ENCODE measurements around the gene RTBDN. TPM values are rescaled to one million over a fixed set of nuclear protein-coding genes. Genes with fewer than 3 reads are reported as not detected.

RTBDN gene
- total and polyA plus RNA-seq, 10 of the 15 experiments (the other 5 are each of a cell fraction or from before 2014, with no cell fraction given), result 0.45 TPM; not detected in 9

DNA sequence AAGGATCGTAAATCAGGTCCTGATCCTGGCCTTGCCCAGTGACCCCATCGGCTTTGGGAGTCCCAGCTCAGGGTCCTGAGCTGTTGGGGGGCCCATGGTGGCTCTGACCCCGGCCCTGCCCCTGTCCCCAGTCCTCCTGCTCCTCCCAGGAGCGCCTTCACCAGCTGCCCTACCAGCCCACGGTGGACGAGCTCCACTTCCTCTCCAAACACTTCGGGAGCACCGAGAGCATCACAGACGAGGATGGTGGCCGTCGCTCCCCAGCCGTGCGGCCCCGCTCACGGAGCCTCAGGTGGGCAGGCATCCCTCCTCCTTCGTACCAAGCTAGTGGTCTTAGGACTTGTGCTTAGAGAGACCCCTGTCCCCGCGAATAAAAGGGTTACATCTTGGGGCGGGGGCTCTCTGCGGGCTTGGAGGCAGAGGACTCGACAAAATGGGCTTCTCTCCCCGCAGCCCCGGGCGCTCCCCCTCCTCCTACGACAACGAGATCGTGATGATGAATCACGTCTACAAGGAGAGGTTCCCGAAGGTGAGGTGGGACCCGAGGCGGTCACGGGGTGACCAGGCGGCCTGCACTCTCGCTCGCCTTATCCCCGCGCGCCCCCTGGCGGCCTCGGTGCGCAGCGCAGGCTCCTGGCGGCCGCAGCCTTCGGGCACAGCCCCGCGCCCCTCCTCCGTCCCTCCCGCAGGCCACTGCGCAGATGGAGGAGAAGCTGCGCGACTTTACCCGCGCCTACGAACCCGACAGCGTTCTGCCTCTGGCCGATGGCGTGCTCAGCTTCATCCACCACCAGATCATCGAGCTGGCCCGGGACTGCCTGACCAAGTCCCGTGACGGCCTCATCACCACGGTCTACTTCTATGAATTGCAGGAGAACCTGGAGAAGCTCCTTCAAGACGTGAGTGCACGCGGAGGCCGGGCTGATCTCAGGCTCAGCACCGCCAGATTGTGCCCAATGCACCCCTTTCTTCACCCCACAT lies 13.1 kb upstream of the RTBDN start (continued):
- TF ChIP-seq, protein P1, sequence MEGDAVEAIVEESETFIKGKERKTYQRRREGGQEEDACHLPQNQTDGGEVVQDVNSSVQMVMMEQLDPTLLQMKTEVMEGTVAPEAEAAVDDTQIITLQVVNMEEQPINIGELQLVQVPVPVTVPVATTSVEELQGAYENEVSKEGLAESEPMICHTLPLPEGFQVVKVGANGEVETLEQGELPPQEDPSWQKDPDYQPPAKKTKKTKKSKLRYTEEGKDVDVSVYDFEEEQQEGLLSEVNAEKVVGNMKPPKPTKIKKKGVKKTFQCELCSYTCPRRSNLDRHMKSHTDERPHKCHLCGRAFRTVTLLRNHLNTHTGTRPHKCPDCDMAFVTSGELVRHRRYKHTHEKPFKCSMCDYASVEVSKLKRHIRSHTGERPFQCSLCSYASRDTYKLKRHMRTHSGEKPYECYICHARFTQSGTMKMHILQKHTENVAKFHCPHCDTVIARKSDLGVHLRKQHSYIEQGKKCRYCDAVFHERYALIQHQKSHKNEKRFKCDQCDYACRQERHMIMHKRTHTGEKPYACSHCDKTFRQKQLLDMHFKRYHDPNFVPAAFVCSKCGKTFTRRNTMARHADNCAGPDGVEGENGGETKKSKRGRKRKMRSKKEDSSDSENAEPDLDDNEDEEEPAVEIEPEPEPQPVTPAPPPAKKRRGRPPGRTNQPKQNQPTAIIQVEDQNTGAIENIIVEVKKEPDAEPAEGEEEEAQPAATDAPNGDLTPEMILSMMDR (IDR thresholded peaks at IDR 0.05 in 2 of 3, conservative IDR thresholded peaks at IDR 0.05 in 1 of 3; ENCODE audit: control insufficient read depth in 2 of 3, extremely low read depth in 1 of 3, insufficient read depth in 1 of 3, low read depth in 3 of 3, low read length in 3 of 3), result peak; percentile 92 to 98 (median 97); a peak in 5 of 6 replicates
- TF ChIP-seq POLR2AphosphoS2 (IDR thresholded peaks at IDR 0.05; ENCODE audit: low read depth, low read length) (no peak), CHD1 (IDR thresholded peaks at IDR 0.05; ENCODE audit: low read depth, low read length) (no peak), HCFC1 (IDR thresholded peaks at IDR 0.05; ENCODE audit: low read length) (peak; percentile 35; the same call in 1 of the 2 replicates), STAT3 (IDR thresholded peaks at IDR 0.05; ENCODE audit: low read depth, low read length) (no peak), LARP7 (IDR thresholded peaks at IDR 0.05) (peak; percentile 74; the same call in 1 of the 2 replicates), BHLHE40 (IDR thresholded peaks at IDR 0.05; ENCODE audit: borderline replicate concordance in 1 of 2, low read depth in 2 of 2, low read length in 1 of 2) (peak; percentile 55 to 79), NFYB (IDR thresholded peaks at IDR 0.05; ENCODE audit: insufficient read depth, low read depth, low read length) (no peak), CREB1 (IDR thresholded peaks at IDR 0.05; ENCODE audit: low read depth) (no peak), NBN (IDR thresholded peaks at IDR 0.05) (no peak), RAD21 (IDR thresholded peaks at IDR 0.05; ENCODE audit: insufficient read depth, low read depth, low read length) (peak; percentile 88), IKZF1 (conservative IDR thresholded peaks at IDR 0.05) (peak; percentile 55), BCL11A (IDR thresholded peaks at IDR 0.05; ENCODE audit: low read depth, low read length) (no peak), BACH1 (IDR thresholded peaks at IDR 0.05; ENCODE audit: borderline replicate concordance) (peak; percentile 54), CHD2 (IDR thresholded peaks at IDR 0.05; ENCODE audit: borderline replicate concordance, low read depth, low read length) (0 out of 2 replicates have a peak, but pooled peaks have one; percentile 36)
- TF ChIP-seq, protein P2, sequence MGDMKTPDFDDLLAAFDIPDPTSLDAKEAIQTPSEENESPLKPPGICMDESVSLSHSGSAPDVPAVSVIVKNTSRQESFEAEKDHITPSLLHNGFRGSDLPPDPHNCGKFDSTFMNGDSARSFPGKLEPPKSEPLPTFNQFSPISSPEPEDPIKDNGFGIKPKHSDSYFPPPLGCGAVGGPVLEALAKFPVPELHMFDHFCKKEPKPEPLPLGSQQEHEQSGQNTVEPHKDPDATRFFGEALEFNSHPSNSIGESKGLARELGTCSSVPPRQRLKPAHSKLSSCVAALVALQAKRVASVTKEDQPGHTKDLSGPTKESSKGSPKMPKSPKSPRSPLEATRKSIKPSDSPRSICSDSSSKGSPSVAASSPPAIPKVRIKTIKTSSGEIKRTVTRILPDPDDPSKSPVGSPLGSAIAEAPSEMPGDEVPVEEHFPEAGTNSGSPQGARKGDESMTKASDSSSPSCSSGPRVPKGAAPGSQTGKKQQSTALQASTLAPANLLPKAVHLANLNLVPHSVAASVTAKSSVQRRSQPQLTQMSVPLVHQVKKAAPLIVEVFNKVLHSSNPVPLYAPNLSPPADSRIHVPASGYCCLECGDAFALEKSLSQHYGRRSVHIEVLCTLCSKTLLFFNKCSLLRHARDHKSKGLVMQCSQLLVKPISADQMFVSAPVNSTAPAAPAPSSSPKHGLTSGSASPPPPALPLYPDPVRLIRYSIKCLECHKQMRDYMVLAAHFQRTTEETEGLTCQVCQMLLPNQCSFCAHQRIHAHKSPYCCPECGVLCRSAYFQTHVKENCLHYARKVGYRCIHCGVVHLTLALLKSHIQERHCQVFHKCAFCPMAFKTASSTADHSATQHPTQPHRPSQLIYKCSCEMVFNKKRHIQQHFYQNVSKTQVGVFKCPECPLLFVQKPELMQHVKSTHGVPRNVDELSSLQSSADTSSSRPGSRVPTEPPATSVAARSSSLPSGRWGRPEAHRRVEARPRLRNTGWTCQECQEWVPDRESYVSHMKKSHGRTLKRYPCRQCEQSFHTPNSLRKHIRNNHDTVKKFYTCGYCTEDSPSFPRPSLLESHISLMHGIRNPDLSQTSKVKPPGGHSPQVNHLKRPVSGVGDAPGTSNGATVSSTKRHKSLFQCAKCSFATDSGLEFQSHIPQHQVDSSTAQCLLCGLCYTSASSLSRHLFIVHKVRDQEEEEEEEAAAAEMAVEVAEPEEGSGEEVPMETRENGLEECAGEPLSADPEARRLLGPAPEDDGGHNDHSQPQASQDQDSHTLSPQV (IDR thresholded peaks at IDR 0.05), result peak; percentile 70; the same call in 1 of the 2 replicates
- TF ChIP-seq, protein P3, sequence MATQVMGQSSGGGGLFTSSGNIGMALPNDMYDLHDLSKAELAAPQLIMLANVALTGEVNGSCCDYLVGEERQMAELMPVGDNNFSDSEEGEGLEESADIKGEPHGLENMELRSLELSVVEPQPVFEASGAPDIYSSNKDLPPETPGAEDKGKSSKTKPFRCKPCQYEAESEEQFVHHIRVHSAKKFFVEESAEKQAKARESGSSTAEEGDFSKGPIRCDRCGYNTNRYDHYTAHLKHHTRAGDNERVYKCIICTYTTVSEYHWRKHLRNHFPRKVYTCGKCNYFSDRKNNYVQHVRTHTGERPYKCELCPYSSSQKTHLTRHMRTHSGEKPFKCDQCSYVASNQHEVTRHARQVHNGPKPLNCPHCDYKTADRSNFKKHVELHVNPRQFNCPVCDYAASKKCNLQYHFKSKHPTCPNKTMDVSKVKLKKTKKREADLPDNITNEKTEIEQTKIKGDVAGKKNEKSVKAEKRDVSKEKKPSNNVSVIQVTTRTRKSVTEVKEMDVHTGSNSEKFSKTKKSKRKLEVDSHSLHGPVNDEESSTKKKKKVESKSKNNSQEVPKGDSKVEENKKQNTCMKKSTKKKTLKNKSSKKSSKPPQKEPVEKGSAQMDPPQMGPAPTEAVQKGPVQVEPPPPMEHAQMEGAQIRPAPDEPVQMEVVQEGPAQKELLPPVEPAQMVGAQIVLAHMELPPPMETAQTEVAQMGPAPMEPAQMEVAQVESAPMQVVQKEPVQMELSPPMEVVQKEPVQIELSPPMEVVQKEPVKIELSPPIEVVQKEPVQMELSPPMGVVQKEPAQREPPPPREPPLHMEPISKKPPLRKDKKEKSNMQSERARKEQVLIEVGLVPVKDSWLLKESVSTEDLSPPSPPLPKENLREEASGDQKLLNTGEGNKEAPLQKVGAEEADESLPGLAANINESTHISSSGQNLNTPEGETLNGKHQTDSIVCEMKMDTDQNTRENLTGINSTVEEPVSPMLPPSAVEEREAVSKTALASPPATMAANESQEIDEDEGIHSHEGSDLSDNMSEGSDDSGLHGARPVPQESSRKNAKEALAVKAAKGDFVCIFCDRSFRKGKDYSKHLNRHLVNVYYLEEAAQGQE (IDR thresholded peaks at IDR 0.05; ENCODE audit: low read depth, low read length), result 0 out of 2 replicates have a peak, but pooled peaks have one; percentile 26
- TF ChIP-seq, protein P4, sequence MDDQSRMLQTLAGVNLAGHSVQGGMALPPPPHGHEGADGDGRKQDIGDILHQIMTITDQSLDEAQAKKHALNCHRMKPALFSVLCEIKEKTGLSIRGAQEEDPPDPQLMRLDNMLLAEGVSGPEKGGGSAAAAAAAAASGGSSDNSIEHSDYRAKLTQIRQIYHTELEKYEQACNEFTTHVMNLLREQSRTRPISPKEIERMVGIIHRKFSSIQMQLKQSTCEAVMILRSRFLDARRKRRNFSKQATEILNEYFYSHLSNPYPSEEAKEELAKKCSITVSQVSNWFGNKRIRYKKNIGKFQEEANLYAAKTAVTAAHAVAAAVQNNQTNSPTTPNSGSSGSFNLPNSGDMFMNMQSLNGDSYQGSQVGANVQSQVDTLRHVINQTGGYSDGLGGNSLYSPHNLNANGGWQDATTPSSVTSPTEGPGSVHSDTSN (IDR thresholded peaks at IDR 0.05; ENCODE audit: insufficient replicate concordance, low read depth, low read length), result no peak
